HG03280 (cell line): Measurements from ENCODE around the gene MT1G.
"Not testable (repeated sequence)": the region's sequence is repeated elsewhere in the genome, so short reads cannot be mapped to it uniquely, and the experiment has no call there.

Experiments
- ATAC-seq: cut with Tn5 transposase; IDR thresholded peaks from one replicate; pipeline ENCODE4 v1.9.1; 2021; ENCODE audit warnings: mild to moderate bottlenecking, moderate library complexity; ENCODE audit not compliant: unreplicated experiment

The MT1G gene

GRCh38 chr16:56667581-56668571 is at the start of gene MT1G:
Gene MT1G, minus strand, starts transcription at chr16:56668065. Its CDS starts 72 bp downstream, at chr16:56667993.
- ATAC-seq = no peak

GRCh38 chr16:56717532-56717931 is 49.7 kb upstream of the MT1G start:
- not testable (repeated sequence) for ATAC-seq

- ATAC-seq = no peak
Measured at GRCh38 chr16:56716761-56717160, 48.9 kb upstream of the MT1G start.

- ATAC-seq = no peak
Measured at GRCh38 chr16:56715126-56715525, 47.3 kb upstream of the MT1G start.

GRCh38 chr16:56713794-56714193 is 45.9 kb upstream of the MT1G start:
- no peak for ATAC-seq

- no peak for ATAC-seq
Measured at GRCh38 chr16:56711862-56712261, 44.0 kb upstream of the MT1G start.

GRCh38 chr16:56710181-56710737 is 42.4 kb upstream of the MT1G start:
- ATAC-seq = no peak

- no peak for ATAC-seq
Measured at GRCh38 chr16:56709443-56710040, 41.7 kb upstream of the MT1G start.

- no peak for ATAC-seq
Measured at GRCh38 chr16:56708525-56709442, 40.9 kb upstream of the MT1G start.

GRCh38 chr16:56702836-56703235 is 35.0 kb upstream of the MT1G start:
- no peak for ATAC-seq

- no peak for ATAC-seq
Measured at GRCh38 chr16:56701534-56701933, 33.7 kb upstream of the MT1G start.

GRCh38 chr16:56700631-56701030 is 32.8 kb upstream of the MT1G start:
- no peak for ATAC-seq

GRCh38 chr16:56700195-56700594 is 32.3 kb upstream of the MT1G start:
- ATAC-seq = no peak

GRCh38 chr16:56697456-56698155 is 29.7 kb upstream of the MT1G start:
- no peak for ATAC-seq

- ATAC-seq = no peak
Measured at GRCh38 chr16:56695246-56695645, 27.4 kb upstream of the MT1G start.

- ATAC-seq = no peak
Measured at GRCh38 chr16:56691885-56692284, 24.0 kb upstream of the MT1G start.

GRCh38 chr16:56690420-56691122 is 22.7 kb upstream of the MT1G start:
- no peak for ATAC-seq

- ATAC-seq = no peak
Measured at GRCh38 chr16:56689171-56689570, 21.3 kb upstream of the MT1G start.

GRCh38 chr16:56688762-56689161 is 20.9 kb upstream of the MT1G start:
- no peak for ATAC-seq

- no peak for ATAC-seq
Measured at GRCh38 chr16:56686758-56687157, 18.9 kb upstream of the MT1G start.
